GM20000 (cell line): ENCODE data around the gene TUBG1.

Experiments used
- DNase-seq: peaks from one replicate; pipeline ENCODE4 v3.0.0; 2012; ENCODE audit warnings: low spot score
- CTCF ChIP-seq: IDR thresholded peaks from 2 replicates; pipeline ENCODE4 v1.5.1; 2012; ENCODE audit warnings: mild to moderate bottlenecking, control low read depth; ENCODE audit errors: extremely low read depth, missing control alignments

The TUBG1 gene

GRCh38 chr17:42609182-42609813 is at the start of gene TUBG1, which contains the start of gene RETREG3:
Gene TUBG1, plus strand, starts transcription at chr17:42609683. Its CDS starts 55 bp downstream, at chr17:42609738.
Gene RETREG3, minus strand, starts transcription at chr17:42609374. Its CDS starts 50 bp downstream, at chr17:42609324.
- no peak for TF ChIP-seq CTCF
- peak; percentile 99 for DNase-seq

- DNase-seq, result no peak
- TF ChIP-seq CTCF, result no peak
Observed at GRCh38 chr17:42560246-42560645, 49.2 kb upstream of the TUBG1 start.

- peak; percentile 96 for DNase-seq
- TF ChIP-seq CTCF, result no peak
Observed at GRCh38 chr17:42561897-42562387, 47.5 kb upstream of the TUBG1 start, which contains the start of gene COASY. Gene COASY, plus strand, starts transcription at chr17:42562148. Its CDS starts 475 bp downstream, at chr17:42562623.

- DNase-seq, result no peak
- TF ChIP-seq CTCF, result no peak
Observed at GRCh38 chr17:42562388-42563142, 46.9 kb upstream of the TUBG1 start.

- no peak for DNase-seq
- no peak for TF ChIP-seq CTCF
Observed at GRCh38 chr17:42563143-42563509, 46.4 kb upstream of the TUBG1 start.

GRCh38 chr17:42563543-42563942 is 45.9 kb upstream of the TUBG1 start:
- TF ChIP-seq CTCF, result no peak
- DNase-seq, result no peak

- TF ChIP-seq CTCF, result no peak
- DNase-seq, result no peak
Observed at GRCh38 chr17:42563950-42564349, 45.5 kb upstream of the TUBG1 start.
